Limb (tissue), 2 donors: ENCODE measurements around the gene SLC25A13.
"Not testable (repeated sequence)": the region's sequence is repeated elsewhere in the genome, so short reads cannot be mapped to it uniquely, and the experiment has no call there.

Source experiments
- DNase-seq, 2 donors: peaks; one replicate each; pipeline ENCODE4 v3.0.0-alpha.2; 2016; ENCODE audit errors: extremely low spot score in 2 of 2

Gene SLC25A13

DNA sequence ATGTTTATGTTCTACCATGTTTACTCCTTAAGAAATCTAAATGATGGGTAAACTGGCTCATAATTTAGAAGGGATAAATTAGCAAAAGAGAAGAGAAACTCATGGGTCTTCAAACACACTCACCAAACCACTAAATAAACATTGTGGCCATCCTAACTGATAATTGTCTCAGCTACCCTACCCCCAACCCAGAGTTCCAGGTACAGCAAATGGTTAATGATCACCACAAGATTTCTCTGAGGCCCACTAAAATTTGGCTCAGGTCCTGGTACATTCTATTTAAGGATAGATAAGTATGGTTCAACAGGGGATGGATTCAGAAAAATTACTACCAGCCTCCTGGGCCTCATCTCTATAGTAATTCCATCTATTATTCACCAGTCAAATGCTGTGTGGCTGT is 21.4 kb downstream of the SLC25A13 start:
- no peak for DNase-seq

DNA sequence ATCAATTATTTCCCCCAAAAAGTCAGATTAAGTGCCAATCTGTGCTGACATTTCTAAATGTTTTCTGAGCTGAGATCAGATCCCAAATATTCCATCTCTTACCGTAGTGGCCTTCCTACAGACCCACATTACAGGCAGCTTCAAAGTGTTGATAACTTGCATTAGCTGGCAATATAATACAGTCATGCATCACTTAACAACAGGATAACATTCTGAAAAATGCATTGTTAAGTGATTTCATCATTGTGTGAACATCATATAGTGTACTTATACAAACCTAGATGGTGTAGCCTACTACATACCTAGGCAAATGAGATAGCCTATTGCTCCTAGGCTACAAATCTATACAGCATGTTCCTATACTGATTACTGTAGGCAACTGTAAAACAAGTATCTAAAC is 22.4 kb downstream of the SLC25A13 start:
- DNase-seq = no peak

DNA sequence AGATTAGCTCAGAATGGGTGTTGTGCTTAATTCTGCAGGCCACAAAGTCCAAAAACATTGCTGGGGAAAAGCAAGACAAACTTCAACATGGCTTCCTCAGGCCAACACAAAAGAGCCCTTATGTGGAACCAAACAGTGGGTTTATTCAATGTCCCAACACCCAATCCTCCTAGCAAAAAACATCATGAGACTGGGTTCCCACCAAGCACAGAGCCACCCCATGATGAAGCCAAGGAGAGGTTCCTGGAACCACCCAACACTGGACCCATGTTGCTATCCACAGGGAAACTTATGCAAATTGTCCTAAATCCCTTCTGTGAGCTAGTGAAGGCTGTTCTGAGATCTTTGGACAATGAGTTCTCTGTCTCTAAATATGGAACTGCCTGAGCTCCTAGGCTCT is 24.0 kb downstream of the SLC25A13 start:
- DNase-seq = no peak

DNA sequence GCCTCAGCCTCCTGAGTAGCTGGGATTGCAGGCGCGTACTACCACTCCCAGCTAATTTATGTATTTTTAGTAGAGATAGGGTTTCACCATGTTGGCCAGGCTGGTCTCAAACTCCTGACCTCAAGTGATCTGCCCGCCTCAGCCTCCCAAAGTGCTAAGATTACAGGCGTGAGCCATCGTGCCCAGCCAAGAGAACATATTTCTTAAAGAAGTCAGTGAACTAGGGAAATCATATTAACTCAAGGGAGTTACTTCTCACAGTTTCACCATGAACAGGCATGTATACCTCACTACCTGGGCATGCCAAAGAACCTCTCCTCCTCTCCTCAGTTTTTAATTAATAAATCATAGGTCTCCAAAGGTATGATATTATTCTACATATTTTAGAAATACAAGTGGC is 24.5 kb downstream of the SLC25A13 start:
- DNase-seq = not testable (repeated sequence)

DNA sequence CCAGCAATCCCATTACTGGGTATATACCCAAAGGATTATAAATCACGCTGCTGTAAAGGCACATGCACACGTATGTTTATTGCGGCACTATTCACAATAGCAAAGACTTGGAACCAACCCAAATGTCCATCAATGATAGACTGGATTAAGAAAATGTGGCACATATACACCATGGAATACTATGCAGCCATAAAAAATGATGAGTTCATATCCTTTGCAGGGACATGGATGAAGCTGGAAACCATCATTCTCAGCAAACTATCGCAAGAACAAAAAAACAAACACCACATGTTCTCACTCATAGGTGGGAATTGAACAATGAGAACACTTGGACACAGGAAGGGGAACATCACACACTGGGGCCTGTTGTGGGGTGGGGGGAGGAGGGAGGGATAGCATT is 28.0 kb downstream of the SLC25A13 start:
- not testable (repeated sequence) for DNase-seq

DNA sequence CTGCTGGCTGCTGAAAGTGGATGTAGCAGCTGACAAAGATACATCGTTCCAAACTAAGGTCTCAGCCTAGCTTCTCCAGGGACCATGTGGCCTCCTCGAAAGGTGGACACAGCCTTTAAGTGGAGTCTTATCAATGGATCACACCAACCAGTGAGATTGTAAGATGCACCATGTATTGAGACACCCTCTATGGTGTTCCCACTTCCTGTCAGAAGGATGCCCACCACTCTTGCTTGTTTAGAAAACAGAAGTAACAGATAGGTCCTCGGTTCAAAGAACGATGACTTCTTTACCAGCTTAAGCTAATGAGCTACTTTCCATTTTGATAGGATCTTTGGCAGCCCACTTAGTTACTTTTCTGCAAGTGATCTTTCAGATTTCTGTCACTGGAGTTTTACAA is 34.3 kb downstream of the SLC25A13 start:
- no peak for DNase-seq

DNA sequence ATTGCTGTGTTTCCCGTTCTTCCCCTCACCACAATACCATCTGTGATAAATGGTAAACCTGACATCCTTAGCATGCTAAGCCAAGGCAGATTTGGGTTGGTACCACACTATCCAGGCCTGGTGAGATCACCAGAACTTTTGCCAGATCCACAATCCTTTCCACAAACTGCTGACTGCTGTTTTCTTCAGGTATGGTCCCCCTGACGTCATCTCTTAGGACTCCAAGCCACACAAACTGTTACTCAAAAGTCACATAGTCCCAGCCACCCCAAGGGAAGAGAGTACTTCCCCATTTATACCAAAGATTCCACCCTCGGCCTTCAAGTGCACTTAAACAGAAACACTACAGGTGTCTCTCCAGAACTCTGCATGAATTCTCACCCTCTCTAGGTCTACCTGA is 34.8 kb downstream of the SLC25A13 start:
- DNase-seq = no peak

DNA sequence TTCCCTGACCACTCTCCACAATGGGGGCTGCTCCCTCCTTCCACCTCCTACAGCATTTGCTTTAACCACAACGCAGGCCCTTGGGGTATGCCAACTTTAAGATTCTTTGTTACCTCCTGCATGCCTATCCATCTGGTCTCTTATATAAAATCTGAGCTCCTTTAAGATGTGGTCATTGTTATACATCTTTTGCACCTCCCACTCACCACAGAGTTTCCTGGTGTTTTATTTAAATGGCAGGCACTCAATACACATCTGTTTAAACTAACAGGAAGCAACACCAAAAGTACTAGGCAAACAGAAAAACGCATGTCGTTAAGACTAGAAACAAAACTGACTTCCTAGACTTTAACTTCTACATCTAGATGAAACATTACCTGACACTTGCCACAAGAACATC is 36.3 kb downstream of the SLC25A13 start:
- DNase-seq = no peak

DNA sequence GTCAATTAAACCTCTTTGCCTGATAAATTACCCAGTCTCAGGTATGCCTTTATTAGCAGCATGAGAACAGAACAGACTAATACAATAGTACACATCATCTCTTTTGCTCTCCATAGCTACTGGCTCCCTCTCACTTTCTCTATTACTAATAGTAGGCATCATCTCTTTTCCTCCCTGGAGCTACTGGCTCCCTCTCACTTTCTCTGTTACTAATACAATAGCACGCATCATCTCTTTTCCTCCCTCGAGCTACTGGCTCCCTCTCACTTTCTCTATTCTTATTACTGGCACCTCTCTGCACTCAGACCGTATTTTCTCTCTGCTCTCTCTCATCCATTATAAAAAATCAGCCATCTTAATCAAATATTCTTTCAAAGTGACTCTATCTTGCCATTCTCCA is 37.1 kb downstream of the SLC25A13 start:
- DNase-seq = no peak

DNA sequence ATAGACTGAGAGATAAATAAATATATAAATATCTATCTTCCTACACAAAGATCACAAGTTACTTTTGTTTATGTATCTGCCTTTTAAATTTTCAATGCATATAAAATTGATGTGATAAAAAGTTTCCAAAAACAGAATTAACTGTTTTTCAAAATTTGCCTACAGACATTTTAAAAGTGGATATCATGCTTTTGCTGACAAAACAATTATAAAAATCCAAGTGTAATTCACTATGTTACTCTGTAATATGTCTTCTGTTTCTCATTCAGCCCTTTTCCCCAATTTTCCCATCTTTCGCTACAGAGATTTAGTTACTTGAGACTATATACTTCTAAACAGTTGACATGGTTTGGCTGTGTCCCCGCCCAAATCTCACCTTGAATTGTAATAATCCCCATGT is 37.7 kb downstream of the SLC25A13 start:
- no peak for DNase-seq

DNA sequence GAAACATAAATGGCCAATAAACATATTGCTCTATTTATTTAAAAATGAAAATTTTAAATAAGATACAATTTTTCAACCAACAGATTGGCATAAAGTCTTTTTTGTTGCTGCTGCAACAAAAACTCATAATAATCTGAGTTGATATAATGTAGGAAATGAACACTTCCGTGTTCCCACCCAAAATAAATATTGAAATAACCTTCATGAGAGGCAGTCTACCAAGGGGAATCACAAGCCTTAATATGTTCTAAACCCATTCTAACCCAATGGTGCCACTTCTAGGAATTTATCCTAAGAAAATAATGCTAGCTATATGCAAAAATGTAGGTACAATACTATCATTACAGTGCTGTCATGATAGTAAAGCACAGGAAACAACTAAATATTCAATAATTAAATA is 39.1 kb downstream of the SLC25A13 start:
- DNase-seq = no peak

DNA sequence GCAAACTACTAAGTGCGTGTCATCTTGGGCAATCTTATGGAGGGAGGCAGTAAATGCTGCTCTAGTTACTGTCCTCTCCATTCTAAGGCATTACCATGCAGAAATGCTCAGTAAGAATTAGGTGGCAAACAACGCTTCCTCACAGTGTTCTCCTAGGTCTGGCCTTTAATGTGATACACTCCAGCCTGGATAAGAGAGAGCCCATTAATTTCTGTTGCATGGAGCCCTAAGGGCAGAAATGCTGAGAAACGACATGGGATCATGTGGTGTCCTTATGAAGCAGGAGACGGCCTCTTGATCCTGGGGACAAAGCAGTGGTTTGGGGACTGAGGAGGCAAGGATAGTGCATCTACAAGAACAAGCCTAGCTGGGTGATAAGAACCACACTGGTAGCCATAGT is 44.0 kb downstream of the SLC25A13 start:
- DNase-seq = no peak

DNA sequence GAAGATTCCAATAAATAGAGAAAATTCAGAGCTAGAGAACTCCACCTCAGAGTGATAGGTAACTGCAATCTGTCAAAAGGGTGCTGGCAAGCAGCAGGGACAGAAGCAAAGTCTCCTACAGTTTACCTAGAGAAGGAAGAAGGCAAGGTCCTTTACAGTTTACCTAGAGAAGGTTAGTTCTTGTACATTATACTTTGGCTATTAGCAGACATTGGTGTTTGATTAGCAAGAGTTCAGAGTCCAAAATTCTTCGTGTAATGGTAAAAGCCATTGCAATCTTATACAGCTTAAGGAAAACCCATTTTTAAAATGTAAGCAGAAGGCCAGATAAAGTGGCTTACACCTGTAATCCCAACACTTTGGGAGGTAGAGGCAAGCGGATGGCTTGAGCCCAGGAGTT is 45.9 kb downstream of the SLC25A13 start:
- DNase-seq = no peak

DNA sequence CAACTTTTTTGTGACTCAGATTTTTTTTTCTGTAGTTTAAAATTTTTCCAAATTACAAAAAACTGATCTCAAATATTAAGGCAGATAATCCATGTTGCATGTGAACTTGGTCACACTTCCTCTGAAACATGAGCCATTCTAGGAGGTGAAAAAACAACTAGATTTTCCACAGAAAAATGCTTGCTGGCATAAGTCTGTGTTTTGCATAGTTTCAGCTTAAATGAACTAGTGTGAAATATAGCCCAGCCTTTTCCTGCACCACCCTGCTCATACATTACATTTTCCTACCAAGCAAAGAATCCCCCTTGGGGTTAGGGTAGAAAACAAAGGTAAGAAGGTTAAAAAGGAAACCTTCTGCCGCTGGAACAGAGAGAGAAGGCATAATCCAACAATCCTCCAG is 48.2 kb downstream of the SLC25A13 start:
- DNase-seq = no peak

DNA sequence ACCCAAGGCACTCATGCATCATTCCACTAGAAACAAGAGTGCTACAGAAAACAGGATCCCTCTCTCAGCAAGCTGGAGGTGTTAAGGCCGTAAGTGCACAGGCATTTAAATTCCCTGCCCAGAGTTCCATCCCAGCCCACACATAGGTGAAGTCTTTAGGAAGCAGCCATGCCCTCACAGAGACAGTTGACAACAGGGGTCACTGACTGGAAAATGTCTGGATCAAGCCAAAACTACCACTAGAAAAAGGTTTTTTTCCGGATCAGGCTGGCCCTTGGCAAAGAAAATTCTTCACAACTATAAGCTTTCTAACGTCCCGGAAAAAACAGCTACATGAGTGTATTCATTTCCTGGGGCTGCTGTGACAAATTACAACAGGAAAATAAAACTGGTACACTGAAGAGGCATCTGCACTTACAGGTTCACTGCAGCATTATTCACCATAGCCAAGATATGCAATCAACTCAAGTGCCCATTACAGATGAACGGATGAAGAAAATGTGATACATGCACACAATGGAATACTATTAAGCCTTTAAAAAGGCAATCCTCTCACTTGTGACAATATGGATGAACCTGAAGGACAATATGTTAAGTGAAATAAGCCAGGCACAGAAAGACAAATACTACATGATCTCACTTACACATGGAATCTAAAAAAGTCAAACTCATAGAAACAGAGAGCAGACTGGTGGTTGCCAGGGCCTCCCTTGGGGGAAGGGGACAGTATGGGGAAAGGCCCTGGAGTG is 52.5 kb downstream of the SLC25A13 start:
- DNase-seq = no peak

DNA sequence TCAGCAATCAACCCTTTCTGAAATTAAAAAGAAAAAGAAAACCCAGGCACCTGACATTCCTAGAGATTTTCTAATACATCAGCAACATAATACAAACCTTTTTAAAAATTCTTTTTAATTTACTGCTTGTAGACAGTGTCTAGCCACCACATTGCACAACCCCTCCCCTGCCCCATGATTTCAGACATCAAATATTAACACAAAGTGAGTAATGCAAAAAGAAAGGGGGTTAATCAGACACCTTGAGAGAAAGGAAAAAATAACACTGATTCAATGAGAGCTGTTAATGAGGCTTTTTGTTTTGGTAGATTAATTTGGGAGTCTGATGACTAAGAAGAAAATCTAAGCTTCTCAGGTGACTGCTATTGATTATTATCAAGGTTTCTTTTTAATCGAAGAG is 55.3 kb downstream of the SLC25A13 start:
- DNase-seq = no peak

DNA sequence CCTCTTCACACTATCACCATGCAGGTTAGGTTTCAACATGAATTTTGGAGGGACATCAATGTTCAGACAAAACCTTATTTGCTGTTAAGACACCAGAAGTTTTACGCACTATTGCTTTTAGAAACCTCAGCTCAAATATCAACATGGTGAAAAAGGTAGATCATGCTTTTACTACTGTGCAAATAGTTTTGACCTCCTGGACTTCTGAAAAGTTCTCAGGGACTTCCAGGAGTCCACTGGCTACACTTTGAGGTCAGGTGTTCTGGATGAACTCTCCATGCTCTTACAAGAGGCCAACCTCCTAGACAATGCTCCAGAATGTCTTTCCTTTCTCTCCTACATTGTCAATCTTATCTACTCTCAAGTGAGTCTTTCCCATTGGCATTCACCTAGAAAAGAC is 55.9 kb downstream of the SLC25A13 start:
- DNase-seq = no peak

DNA sequence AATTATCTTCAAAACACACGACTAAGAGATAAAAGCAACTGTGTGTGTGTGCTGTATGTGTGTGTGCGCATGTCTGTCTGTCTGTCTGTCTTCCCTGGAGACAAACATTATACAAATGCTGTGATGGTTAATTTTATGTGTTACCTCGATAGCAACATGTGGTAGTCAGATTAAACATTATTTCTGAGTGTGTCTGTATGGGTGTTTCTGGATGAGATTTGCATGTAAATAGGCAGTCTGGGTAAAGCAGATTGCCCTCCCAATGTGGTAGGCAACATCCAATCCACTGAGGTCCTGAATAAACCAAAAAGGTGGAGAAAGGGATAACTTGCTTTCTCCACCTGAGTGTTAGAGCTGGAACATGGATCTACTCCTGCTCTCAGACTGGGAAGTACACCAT is 67.9 kb downstream of the SLC25A13 start:
- DNase-seq = no peak

DNA sequence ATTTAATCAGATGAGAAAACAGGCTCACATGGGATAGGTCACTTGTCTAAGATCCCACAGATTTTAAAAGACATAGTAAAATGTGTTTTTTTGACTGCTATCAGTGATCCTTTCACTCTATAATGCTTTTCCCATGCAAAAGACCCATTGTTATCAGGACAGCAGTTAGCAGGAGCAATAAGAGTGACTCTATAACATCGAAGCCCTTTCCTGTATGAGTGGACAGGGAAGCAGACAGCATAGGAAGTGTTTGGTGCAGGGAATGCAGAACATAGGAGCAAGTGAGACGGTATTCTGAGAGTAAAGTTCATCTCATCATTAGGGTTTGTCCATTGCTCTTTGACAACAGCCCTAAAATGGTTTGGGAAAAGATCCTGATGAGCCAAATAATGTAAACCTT is 68.5 kb downstream of the SLC25A13 start:
- DNase-seq = no peak

DNA sequence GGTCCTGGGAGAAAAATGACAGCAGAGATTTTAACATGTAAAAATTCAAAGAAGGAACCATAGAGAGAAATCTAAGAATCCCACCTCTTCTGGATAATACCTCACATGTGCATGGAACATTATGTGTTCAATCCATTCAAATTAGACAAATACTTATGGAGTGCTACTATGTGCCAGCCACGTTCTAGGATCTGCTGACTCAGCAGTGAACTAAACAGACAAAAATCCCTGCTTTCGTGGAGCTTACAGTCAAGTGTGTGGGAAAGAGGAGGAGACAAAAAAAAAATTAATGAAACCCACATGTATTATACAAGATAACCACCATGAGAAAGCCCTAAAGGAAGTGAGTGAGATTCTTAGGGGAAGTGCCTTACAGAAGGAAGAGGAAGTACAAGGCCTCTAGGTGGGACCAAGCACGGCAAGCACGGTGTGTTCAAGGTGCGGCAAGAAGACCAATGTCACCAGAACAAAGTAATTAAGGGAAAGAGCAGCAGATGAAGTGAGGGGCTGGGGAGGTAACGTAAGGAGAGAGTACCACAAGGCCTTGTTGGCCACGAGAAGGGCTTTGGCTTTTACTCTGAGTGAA is 71.0 kb downstream of the SLC25A13 start:
- DNase-seq = no peak

DNA sequence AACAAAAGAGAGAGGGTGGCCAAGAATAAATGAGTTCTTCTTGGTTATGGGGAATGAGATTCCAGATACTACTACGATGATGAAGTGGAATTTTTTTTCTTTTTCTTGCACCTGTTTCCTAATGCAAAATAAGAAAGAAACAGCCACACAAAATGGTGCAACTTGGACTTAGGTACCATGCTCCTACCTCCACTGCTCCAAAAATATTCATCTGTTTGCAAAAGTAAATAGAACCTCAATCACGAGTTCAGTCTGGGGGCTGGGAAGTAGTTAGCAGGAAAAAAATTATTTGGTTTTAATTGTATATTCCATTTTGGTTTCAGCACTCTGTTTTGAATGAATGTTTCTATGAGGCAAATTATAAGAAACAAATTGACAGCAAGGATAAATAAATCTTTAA is 73.5 kb downstream of the SLC25A13 start:
- DNase-seq = no peak

DNA sequence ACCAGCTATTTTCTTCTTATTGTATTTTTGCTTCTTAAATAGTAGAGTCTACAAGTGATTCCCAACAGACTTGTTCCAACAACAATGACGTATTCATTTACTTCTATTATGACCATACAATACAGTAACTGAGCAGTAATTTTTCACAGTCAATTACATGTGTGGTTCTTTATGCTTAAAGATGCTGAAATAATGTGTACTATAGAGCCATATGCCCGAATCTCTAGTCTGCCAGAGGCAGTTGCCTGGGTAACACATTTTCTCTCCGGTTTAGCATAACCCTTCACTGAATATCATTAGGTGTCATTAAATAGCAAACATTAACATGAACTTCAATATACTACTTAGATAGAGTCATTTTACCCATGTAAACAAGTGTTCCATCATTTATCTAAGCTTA is 75.0 kb downstream of the SLC25A13 start:
- DNase-seq = no peak

DNA sequence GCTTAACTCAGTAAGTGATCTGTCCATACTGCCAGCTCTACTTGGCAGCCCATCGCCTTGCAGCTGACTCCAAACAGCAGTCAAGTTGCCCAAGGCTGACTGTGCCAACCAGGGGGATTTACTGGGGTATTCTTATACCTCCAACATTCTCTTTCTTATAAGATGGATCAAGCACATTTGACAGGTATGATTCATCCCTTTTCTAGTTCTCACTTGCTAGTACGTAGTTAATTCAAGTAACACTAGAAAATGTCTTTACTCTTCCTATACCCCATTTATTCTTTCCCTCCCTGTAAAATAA is 77.0 kb downstream of the SLC25A13 start:
- no peak for DNase-seq
